Erythroblast (primary cell): Measurements from ENCODE around the gene PPIL6.

Experiments used
- DNase-seq, 2 experiments: peaks; one replicate each; lab custom pipeline; 2025; lab: John Stamatoyannopoulos, UW
- GATA1 ChIP-seq: IDR thresholded peaks from 2 replicates; pipeline ENCODE4 v1.6.1; 2011; ENCODE audit warnings: low read depth, mild to moderate bottlenecking, control low read depth, low read length, moderate library complexity
- POLR2A ChIP-seq: IDR thresholded peaks from 2 replicates; pipeline ENCODE4 v1.6.1; 2011; ENCODE audit warnings: mild to moderate bottlenecking, low read length

Gene PPIL6

DNA sequence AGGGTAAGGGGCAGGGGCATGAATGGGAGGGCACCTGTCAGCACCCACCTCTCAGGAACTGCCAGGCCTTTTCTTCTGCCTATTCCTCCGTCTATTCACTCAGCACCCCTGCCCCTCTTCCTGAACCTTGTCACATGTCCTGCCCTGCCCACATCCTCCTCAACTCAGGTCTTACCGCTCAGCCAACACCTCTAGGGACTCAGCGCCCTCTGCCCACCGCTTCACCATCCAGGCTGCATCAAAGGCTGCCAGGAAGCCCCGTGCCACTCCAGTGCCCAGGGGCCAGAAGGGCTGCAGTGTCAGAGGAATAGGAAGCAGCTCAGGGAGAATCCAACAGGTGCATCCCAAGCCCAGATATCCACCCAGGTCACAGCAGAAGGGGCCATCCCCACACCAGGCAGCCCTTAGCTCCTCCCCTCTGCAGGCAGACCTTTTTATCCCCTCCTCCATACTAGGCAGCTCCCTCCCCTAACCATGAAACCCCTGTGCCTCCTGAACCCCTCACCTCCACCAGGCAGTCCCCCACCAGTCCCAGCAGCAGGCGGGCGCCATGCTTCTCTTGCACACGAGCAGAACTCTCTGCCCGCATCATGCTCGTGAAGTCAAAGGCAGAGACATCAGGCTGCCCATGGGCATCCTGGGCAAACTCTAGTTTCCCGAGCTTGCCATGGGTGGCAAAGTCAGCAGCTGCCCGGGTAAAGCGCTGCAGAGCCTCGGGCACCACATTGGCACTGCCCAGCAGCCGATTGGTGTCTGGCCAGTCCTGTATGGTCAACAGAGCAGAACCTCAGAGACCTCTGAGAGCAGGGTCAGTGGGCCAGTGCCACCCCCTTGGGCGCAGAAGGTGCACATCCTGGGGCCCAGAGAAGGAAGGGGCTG, 9.6 kb upstream of the PPIL6 start:
- DNase-seq, result no peak
- no peak for TF ChIP-seq POLR2A
- TF ChIP-seq GATA1, result no peak

DNA sequence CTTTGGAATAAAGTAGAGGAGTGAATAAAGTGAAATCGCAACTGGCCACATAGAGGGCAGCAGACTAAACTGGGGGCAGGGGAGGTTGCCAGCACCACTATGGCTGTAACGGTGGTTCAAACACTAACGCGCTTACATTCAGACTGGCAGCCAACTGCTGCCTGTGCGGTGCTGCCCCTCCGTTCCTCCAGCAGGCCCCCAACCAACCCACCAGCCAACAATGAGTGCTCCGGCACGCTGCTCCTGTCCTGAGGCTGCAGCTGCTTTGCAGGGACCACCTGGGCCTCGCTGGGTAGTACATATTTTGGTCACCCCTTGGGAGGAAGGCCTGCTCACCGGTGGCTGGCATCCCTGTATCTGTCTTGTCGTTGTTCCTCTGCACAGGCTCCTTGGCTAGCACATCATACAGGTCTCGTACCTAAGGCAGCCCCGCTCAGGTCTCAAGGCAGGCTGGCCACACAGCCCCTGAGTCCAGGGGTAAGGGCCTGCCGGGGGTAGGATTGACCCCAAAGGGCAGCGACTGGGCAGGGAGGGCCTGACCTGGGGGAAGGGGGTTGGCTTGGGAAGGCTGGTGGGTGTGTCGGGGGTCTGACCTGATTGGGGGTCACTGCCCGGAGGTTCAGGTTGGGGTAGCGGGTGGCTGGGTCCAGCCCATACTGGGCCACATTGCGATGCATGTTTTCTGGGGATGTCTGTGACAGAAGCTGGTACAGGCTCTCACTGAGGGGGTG, 8.8 kb upstream of the PPIL6 start:
- TF ChIP-seq GATA1 (no peak), POLR2A (no peak)
- no peak for DNase-seq

DNA sequence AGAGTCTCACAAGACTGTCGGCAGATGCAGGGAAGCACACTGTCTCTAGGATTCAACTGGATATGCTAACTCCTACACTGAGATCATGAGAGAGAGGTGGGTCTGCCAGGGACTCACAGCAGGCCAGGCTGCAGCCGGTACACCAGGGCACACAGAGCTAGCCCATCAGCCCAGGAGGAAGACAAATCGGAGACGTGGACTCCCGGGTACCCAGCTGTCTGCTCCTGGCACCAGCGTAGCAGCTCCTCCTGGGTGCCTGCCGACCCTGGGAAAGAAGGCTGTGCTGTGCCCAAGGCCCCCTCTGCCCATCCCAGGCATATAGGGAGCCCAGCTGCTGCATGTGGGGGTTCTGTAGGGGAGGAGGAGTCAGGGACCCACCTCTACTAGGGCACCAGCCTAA, 8.2 kb upstream of the PPIL6 start:
- TF ChIP-seq POLR2A (no peak), GATA1 (no peak)
- no peak for DNase-seq

DNA sequence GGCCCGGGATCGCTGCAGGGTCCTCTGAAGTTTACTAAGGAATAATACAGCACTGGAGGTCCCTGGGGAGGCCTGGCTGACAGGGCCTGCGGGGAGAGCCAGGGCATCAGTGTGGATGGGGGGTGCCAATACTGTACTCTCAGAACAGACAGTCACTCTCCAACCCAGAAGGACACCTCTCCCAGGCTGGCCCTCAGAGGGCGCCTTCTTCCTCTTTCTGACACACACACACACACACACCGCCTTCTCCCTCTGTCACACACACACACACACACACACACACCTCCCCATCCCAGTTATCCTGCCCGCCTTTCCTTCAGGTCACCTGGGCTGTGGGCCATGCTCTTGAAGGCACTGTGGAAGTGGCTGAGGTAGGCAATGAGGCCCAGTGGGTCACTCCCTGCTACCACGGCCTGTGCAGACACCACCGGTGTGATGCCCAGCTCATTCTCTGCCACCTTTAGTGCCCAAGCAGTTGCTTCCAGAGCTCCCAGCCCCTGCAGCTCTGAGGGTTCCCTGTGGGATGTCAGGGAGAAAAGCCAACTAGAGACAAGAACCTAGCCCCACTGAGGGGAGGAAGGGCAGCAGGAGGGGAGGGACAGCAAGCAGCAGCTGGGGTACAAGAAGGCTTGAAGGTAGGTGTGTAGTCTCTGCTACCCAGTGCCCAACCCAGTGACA, 7.6 kb upstream of the PPIL6 start:
- DNase-seq, result no peak
- TF ChIP-seq POLR2A, result peak; percentile 35
- TF ChIP-seq GATA1, result no peak

DNA sequence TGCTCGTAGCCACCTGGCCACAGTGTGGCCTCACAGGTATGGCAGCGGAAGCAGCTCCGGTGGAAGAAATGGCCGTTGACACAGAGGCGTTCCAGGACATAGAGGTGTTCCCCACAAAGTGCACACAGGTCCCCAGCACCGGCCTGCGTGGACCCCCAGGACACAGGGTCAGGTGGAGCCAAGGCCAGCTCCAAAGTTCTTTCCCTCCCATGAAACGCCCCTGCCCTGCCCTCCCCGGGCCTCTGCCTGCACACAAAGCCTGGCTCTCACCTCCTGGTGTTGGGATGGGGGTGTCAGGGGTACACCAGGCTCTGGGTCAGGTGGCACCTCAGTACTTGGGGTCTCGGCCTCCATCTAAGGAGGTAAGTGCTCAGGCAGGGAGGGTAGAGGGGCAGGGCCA, 6.7 kb upstream of the PPIL6 start:
- no peak for DNase-seq
- TF ChIP-seq GATA1, result no peak
- TF ChIP-seq POLR2A, result no peak

DNA sequence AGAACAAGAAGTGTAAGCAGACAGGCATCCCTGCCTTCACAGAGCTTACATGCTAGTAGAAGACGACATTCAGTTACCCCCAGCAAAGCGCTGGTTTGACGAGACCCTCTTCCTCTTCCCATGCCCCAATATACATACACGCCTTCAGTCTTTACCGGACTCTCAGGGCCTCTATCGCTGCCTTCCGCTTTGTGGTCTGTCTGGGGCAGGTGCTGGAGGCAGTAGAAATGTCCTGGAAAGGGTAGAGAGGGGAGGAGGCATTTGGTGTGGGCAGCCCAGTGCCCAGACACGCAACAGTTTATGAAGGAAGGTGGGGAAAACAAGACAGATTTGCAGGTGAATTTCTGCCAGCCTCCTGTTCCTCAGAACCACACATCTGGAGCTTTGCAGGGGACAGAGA, 6.1 kb upstream of the PPIL6 start:
- DNase-seq, result no peak
- TF ChIP-seq POLR2A (no peak), GATA1 (no peak)

DNA sequence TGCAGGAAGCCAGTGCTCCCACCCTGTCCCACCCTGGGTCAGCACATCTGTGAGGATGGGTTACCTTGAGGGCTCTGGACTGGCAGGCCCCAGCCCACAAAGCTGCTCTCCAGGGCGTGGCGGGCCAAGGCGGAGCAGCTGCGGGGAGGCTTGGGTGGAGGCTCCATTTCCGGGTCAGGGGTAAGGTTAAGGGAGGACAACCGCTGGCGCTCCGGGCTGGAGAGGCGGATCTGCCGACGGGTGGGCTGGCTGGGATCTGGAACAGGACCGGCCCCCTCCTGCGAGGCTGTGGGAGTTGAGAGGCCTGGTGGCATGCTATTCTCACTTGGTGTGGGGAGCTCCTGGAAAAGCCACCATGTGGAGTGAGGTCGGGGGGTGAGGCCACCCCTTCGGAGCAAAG, 5.6 kb upstream of the PPIL6 start:
- TF ChIP-seq GATA1 (no peak), POLR2A (no peak)
- no peak for DNase-seq

DNA sequence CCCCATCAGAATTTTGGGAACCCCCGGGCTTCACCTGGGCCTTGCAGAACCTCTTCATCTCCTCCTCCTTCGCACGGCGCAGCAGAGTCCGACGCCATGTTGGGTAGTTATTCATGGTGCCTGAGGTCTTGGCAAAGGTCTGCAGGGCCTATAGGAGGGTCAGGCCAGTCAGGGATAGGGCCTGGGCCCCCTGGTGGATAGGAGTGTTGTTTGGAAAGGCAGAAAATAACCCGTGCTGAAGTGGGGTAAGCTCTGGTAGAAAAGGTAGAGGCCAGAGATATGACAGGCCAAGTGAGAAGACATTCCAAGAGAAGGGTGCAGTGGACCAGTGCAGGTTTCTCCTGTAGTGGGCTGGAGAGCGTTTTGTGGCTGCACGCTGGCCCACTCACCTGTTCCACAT, 5.0 kb upstream of the PPIL6 start:
- TF ChIP-seq POLR2A (no peak), GATA1 (no peak)
- peak in 1 of 2 experiments; percentile 13 for DNase-seq

DNA sequence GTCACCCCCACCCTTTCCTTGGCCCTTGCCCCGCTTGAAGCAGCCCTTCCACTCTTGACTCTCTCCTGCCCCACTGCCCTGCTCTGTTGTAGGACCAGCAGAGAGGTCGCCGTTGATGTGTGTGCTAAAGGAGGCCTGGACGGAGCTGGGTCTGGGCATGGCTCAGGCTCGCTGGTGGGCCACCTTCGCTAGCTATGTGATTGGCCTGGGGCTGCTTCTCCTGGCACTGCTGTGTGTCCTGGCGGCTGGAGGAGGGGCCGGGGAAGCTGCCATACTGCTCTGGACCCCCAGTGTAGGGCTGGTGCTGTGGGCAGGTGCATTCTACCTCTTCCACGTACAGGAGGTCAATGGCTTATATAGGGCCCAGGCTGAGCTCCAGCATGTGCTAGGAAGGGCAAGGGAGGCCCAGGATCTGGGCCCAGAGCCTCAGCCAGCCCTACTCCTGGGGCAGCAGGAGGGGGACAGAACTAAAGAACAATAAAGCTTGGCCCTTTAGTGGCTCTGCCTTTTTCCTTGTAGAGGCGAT, 3.1 kb upstream of the PPIL6 start:
- no peak for DNase-seq
- TF ChIP-seq POLR2A, result no peak
- TF ChIP-seq GATA1, result no peak

DNA sequence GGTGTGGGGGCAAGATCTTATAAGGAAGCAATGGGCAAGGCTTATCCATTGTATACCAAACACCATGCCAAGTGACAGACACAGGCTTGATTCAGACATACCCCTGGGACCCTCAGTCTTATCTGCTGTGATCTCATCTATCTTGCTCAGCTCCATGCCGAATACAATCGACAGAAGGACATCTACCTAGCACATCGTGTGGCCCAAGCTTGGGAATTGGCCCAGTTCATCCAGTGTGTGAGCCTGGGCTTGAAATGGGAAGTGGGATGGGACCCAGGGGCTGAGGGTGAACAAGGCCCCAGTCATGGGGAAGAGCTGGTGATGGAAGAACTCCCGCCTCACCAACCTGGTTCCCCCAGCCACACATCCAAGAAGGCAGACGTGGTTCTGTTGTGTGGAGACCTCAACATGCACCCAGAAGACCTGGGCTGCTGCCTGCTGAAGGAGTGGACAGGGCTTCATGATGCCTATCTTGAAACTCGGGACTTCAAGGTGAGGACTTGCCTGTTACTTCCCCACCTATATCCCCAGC, 2.0 kb upstream of the PPIL6 start:
- TF ChIP-seq POLR2A (no peak), GATA1 (no peak)
- no peak for DNase-seq

DNA sequence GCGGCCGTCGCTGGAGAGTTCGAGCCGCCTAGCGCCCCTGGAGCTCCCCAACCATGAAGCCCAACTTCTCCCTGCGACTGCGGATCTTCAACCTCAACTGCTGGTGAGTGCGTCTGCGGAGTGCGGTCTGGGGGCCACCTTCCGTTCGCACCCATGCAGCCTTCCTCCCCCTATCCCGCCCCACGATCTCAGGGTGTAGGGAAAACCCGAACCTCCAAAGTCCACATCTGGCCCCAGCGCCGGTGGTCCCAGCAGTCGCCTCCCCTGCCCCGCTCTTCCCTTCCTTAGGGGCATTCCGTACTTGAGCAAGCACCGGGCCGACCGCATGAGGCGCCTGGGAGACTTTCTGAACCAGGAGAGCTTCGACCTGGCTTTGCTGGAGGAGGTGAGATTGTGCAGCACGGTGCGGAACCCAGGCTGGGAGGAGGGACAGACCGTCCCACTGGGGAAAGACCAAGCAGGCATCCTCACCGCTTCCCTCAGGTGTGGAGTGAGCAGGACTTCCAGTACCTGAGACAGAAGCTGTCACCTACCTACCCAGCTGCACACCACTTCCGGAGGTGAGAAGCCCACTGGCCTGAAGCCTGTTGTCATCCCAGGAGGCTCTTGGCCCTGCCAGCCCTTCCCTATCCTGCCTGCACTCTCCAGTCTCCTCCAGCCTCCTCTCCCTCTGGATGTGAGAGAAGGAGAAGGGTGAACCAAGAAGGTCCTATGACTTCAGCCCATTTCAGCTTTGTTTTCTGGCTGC, 815 bp upstream of the PPIL6 start:
- peak; percentile 69 to 70 for DNase-seq
- TF ChIP-seq POLR2A, result no peak

DNA sequence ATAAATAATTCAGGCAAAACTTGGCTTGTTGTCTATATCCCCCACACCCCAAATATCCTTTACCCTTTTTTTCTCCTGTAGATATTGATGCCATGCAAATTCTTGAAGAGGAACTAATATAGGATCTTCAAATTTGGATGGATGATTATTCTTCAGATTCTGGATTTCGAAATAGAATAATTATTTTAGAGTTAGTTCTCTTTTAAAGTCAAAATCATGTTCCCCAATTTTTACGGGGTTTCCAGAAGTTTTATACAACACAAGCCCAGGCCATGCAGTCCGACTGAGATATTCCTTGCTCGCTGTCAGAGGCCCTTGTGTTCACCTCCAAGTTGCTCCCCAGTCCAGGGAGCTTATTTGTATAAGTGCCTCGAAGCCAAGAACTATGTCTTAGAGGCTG, 4.4 kb downstream of the PPIL6 start:
- no peak for TF ChIP-seq GATA1
- TF ChIP-seq POLR2A, result no peak

DNA sequence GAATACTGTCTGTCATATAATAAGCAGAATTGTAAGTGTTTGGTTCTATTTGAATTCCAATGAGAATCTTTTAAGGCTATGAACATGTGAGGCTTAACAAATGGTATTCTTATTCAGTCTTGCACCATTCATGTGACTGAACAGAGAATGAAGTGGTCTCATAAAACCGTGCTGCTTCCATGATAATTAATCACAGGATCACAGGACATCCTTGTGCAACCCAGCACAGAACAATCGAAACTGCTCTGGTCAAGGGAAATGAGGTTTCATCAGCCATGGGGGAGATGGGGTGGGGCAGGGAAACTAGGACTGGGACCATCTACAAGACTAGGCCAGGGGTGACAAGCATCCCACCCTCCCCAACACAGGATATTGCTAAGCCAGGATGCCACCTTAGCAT, 6.0 kb downstream of the PPIL6 start:
- DNase-seq, result no peak
- TF ChIP-seq POLR2A (no peak), GATA1 (no peak)

More for the DNA sequence above, 4.4 kb downstream of the PPIL6 start:
- DNase-seq, result no peak
